Measurements from ENCODE around the gene RAB20.
"Not testable (repeated sequence)": the region's sequence is repeated elsewhere in the genome, so short reads cannot be mapped to it uniquely, and the experiment has no call there.

The RAB20 gene

DNA sequence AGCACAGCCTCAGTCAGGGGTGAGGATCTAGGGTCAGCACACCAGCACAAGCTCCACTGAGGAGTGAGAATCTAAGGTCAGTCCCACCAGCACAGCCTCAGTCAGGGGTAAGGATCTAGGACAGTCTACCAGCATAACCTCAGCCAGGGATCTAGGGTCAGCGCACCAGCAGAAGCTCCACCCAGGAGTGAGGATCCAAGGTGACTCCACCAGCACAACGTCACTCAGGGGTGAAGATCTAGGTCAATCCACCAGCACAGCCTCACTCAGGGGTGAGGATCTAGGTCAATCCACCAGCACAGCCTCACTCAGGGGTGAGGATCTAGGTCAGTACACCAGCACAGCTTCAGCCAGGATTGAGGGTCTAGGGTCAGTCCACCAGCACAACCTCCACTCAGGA lies 64.5 kb downstream of the RAB20 start:
- no peak for TF ChIP-seq JUND (IDR thresholded peaks at IDR 0.05; ENCODE audit: low read depth)
- no peak for DNase-seq (ENCODE audit: low read depth in 1 of 2, low spot score in 1 of 2)
- in situ Hi-C loops (cut with HindIII; ENCODE audit: low pct_unique_long_range_greater_than_20kb, low sequenced_read_pairs) = no loop called here

DNA sequence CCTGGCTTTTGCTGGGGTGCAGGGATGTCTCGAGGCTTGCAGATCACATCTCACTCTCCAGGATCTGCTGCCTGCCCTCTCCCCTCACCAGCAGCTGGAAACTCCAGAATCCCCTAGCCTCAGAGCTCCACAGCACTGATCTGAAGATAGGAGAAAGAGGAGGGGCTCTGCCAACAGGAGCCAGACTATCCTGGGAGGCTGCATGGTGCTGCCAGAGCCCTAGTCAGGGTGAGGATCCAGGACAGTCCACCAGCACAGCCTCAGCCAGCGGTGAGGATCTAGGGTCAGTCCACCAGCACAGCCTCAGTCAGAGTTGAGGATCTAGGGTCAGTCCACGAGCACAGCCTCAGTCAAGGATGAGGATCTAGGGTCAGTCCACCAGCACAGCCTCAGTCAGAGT lies 65.2 kb downstream of the RAB20 start:
- no peak for DNase-seq (ENCODE audit: low read depth in 1 of 2, low spot score in 1 of 2)
- in situ Hi-C loops (cut with HindIII; ENCODE audit: low pct_unique_long_range_greater_than_20kb, low sequenced_read_pairs) = no loop called here
- TF ChIP-seq JUND (IDR thresholded peaks at IDR 0.05; ENCODE audit: low read depth) = no peak

DNA sequence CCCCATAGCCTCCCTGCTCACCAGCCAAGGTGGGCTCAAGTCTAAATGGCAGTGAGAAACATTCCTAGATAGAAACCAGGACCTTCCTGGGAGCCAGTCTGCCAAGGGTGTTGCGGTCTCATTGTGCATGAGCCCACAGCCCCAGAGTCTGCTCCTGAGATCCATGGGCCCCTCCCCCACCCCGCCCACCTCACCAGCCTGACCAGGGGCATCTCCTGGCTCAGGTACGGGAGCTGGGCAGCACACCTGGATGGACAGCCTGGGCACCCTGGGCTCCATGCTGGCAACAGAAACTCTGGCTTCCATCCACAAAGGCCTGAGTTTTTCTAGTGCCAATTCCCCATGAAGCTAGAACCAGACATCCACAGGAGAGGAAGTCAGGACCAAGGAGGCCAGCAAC lies 65.6 kb downstream of the RAB20 start:
- no peak for DNase-seq (ENCODE audit: low read depth in 1 of 2, low spot score in 1 of 2)
- TF ChIP-seq JUND (IDR thresholded peaks at IDR 0.05; ENCODE audit: low read depth) = no peak
- in situ Hi-C loops (cut with HindIII; ENCODE audit: low pct_unique_long_range_greater_than_20kb, low sequenced_read_pairs) = no loop called here

DNA sequence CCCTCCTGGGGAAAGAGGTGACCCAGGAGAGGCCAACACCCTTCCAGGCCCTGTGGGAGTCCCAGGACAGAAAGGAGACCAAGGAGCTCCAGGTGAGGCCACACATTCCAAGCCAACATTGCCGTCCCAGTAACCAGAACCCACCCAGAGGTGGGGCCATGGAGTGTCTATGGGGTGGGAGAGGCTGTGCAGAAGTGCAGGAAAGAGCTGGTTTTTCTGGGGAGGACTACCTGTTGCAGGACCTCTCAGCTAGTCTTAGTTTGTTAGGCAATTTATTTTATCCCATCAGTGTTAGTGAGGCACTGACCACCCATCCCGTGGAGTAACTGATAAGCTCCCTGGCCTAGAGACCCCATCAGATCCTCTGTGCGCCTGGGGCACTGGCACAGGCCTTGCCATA lies 66.1 kb downstream of the RAB20 start:
- TF ChIP-seq JUND (IDR thresholded peaks at IDR 0.05; ENCODE audit: low read depth) = no peak
- in situ Hi-C loops (cut with HindIII; ENCODE audit: low pct_unique_long_range_greater_than_20kb, low sequenced_read_pairs) = no loop called here
- DNase-seq (ENCODE audit: low read depth in 1 of 2, low spot score in 1 of 2) = no peak

DNA sequence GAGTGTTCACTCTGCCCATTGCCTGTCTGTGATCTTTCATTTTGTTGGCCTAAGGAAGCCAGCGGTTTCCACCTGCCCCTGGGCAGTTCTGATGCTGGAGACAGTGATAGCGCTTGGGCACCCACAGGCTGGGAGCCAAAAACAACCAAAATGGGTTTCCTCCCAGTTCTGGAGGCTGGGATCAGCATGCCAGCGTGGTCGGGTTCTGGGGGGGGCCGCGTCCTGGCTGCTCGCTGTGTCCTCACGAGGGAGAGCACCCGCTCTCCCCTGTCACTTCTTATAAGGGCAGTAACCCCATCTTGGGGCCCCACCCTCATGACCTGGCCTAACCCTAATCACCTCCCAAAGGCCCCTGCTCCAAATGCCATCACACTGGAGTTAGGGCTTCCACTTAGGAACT lies 67.9 kb downstream of the RAB20 start:
- in situ Hi-C loops (cut with HindIII; ENCODE audit: low pct_unique_long_range_greater_than_20kb, low sequenced_read_pairs) = no loop called here
- TF ChIP-seq JUND (IDR thresholded peaks at IDR 0.05; ENCODE audit: low read depth) = no peak
- DNase-seq (ENCODE audit: low read depth in 1 of 2, low spot score in 1 of 2) = no peak

DNA sequence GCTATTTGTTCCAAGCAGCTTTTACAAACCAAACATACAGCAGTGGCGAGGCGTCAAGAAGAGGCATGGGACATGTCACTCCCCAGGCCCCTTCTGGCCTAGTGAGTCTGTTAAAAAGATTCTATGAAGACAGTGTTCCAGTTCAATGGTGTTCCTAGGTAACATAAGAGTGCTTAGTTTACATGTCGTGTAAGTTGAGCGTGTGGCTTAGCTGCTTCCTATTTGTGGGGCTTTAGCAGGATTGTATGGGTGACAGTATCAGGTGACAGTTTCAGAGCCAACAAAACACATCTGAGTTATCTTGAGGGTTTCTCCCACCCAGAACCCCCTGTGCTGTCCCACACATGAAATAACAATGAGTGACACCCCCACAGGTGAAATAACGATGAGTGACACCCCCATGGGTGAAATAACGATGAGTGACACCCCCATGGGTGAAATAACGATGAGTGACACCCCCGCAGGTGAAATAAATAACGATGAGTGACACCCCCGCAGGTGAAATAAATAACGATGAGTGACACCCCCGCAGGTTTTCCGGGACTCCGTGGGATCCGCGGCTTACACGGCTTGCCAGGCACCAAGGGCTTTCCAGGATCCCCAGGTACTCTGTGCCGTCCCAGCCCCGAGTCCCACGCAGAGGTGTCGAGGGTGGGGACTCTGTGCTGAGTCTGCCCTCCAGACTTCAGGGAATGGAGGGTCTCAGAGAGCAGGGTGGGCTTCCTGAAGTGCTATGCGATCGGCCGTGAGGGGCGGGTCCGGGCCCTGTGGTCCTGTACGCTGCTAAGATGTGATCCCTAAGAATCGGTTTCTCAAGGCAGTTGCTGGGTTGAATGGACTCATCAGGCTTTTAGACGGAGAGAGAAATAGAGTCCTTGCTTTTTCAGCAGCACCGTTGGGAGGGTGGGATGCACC lies 68.6 kb downstream of the RAB20 start:
- in situ Hi-C loops (cut with HindIII; ENCODE audit: low pct_unique_long_range_greater_than_20kb, low sequenced_read_pairs) = no loop called here

DNA sequence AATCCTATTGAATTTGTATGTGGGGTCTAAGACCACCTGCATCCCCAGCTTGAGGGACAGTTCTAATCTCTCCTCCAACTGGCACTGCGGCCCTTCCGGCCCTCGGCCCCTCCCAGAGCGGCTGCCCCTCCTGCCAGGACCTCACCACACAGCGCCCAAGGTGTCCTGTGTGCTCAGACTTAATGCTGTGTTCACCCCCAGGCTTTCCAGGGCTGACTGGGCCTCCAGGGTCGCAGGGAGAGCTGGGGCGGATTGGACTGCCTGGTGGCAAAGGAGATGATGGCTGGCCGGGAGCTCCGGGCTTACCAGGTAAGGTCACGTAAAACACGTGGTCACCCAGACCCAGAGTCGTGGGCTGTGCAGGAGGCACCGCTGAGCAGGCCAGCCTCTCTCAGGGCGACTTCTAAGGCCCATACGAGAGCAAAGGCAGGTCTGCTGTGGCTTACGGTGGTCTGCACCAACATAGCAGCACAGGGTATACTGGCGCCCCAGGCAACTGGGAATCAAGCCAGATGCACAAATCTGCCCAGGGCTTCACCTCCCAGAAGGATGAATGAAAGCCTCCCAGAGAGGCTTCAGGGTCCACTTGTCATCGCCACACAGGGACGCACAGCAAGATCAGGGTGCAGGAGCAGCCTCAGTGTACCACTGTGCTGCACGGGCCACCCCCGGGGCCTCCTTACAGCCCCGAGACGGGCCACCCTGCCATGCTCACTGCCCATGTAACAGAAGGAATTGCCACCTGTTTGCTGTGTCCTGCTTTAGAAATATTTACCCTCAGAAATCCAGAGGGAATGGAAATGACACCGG lies 69.4 kb downstream of the RAB20 start:
- in situ Hi-C loops (cut with HindIII; ENCODE audit: low pct_unique_long_range_greater_than_20kb, low sequenced_read_pairs) = no loop called here
- DNase-seq (ENCODE audit: low read depth in 1 of 2, low spot score in 1 of 2) = no peak
- no peak for TF ChIP-seq JUND (IDR thresholded peaks at IDR 0.05; ENCODE audit: low read depth)

More for the DNA sequence above, 68.6 kb downstream of the RAB20 start:
- no peak for TF ChIP-seq JUND (IDR thresholded peaks at IDR 0.05; ENCODE audit: low read depth)
- no peak for DNase-seq (ENCODE audit: low read depth in 1 of 2, low spot score in 1 of 2)

DNA sequence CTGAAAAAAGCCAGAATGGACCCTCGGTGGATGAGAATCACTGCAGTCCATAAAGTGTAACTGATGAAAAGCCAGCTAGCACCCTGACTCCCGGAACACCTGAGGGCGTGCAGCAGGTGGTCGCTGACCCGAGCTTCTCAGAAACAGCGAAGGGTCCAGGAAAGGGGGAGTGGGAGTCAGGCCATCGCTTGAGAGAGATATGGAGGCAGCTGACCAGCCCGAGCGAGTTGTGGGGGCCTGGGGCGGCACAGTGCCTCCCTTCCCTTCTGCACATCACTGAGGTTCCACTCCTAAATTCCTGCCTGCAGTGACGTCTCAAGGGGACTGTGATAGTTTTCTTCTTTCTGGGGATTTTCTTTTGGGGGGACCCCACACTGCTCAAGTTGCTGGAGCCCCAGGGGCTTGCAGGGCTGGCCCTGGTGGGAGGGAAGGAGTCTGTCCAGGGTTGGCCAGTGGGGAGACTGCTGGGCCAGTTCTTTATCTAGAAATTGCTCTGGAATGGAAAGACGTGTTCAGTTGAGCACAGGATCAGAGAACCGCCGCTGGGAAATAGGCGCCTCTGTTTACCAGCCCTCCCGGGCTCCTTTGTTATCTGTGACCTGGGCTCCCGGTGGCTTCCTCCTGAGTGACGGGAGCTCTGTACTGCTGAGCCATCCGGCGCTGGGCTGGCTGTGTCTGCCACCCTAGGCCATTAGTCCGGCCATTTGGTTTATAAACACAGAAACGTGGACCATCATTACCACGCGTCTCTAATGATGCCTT lies 71.3 kb downstream of the RAB20 start:
- in situ Hi-C loops (cut with HindIII; ENCODE audit: low pct_unique_long_range_greater_than_20kb, low sequenced_read_pairs) = no loop called here
- no peak for TF ChIP-seq JUND (IDR thresholded peaks at IDR 0.05; ENCODE audit: low read depth)
- DNase-seq (ENCODE audit: low read depth in 1 of 2, low spot score in 1 of 2) = no peak

DNA sequence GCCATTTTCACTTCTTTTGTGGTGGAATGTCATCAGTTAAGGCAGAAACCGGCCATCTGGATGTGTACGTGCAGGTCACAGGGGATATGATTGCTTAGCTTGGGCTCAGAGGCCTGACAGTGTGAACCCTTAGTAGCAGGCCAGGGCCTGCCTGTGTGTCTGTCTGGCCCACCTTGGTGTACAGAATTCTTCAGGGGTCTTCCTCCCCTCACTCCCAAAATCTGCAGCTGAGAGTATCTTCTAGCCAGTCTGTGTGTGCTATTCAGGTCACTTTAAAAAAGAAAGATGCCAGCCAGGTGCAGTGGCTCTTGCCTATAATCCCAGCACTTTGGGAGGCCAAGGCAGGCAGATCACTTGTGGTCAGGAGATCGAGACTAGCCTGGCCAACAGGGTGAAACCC lies 74.6 kb downstream of the RAB20 start:
- in situ Hi-C loops (cut with HindIII; ENCODE audit: low pct_unique_long_range_greater_than_20kb, low sequenced_read_pairs); DNase-seq (ENCODE audit: low read depth in 1 of 2, low spot score in 1 of 2): not testable (repeated sequence)

DNA sequence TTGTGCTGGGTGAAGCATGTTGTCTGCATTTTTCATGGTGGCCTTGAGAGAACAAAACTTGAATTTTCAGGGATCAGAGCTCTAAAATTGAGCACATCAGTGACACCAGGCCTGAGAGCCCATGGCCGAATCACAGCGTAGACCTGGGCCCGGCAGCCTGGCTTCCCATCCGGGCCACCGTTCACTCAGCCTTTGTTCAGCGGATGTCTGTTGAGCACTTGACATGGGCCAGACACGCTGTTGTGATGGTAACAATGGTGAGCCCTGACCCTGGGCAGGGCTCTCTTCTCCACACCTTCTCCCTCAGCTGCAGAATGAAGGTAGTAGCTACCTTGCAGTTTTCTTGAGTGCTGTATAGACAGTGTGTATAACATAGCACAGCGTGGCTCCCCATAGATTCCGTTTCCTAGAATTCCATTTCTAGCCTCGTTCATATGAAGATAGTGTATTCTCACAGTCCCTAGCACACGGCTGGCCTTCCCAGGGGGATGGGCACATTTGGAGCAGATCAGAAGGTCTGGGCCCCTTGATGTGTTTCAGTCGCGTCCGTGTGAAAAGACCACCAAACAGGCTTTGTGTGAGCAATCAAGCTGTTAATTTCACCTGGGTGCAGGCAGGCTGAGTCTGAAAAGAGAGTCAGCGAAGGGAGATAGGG lies 75.3 kb downstream of the RAB20 start:
- TF ChIP-seq JUND (IDR thresholded peaks at IDR 0.05; ENCODE audit: low read depth) = no peak
- in situ Hi-C loops (cut with HindIII; ENCODE audit: low pct_unique_long_range_greater_than_20kb, low sequenced_read_pairs) = no loop called here
- no peak for DNase-seq (ENCODE audit: low read depth in 1 of 2, low spot score in 1 of 2)

DNA sequence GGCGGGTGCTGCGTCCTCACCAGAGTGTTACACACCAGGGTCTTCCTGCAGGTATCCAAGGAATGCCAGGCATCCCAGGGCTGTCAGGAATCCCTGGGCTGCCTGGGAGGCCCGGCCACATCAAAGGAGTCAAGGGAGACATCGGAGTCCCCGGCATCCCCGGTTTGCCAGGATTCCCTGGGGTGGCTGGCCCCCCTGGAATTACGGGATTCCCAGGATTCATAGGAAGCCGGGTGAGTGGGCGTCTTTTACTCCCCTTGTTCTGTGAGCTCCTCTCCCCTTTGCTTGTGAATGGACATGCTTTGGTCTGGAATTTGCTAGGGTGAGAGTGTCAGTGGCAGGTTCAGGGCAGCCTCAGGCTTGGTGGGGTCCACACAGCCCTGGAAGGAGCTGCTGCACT lies 75.9 kb downstream of the RAB20 start:
- in situ Hi-C loops (cut with HindIII; ENCODE audit: low pct_unique_long_range_greater_than_20kb, low sequenced_read_pairs) = no loop called here
- TF ChIP-seq JUND (IDR thresholded peaks at IDR 0.05; ENCODE audit: low read depth) = no peak
- DNase-seq (ENCODE audit: low read depth in 1 of 2, low spot score in 1 of 2) = no peak

All from T47D (cell line).